ENCODE results near the gene TPX2.

The TPX2 gene

GRCh38 chr20:31738729-31739549, at the start of gene TPX2:
TPX2 (plus strand) TSS chr20:31739290; CDS start chr20:31757477, 18,187 bp downstream.
- peak; percentile 59 to 99 (median 92) for DNase-seq

- no peak for DNase-seq
Observed at GRCh38 chr20:31690124-31690666, 48.9 kb upstream of the TPX2 start.

- DNase-seq, result no peak
Observed at GRCh38 chr20:31691646-31692275, 47.3 kb upstream of the TPX2 start.

GRCh38 chr20:31693402-31693801, 45.7 kb upstream of the TPX2 start:
- no peak for DNase-seq

- no peak for DNase-seq
Observed at GRCh38 chr20:31693987-31694661, 45.0 kb upstream of the TPX2 start.

GRCh38 chr20:31694842-31695593, 44.1 kb upstream of the TPX2 start:
- no peak for DNase-seq

GRCh38 chr20:31695849-31696804, 43.0 kb upstream of the TPX2 start:
- DNase-seq, result no peak

- no peak for DNase-seq
Observed at GRCh38 chr20:31698243-31698802, 40.8 kb upstream of the TPX2 start.

GRCh38 chr20:31698803-31699718, 40.0 kb upstream of the TPX2 start:
- DNase-seq, result peak in 32 of 51 donors; percentile 6 to 76 (median 43)

- DNase-seq, result no peak
Observed at GRCh38 chr20:31699801-31700728, 39.0 kb upstream of the TPX2 start.

GRCh38 chr20:31700747-31701146, 38.3 kb upstream of the TPX2 start:
- no peak for DNase-seq

GRCh38 chr20:31701591-31701990, 37.5 kb upstream of the TPX2 start:
- no peak for DNase-seq

GRCh38 chr20:31704225-31705119, 34.6 kb upstream of the TPX2 start:
- DNase-seq, result no peak

GRCh38 chr20:31705191-31705590, 33.9 kb upstream of the TPX2 start:
- no peak for DNase-seq

- no peak for DNase-seq
Observed at GRCh38 chr20:31705598-31706597, 33.2 kb upstream of the TPX2 start.

Data from hypothalamus (tissue), 51 donors.